KBM-7 (cell line): Measurements from ENCODE around the gene NYAP2.

Source experiments
- DNase-seq: peaks from one replicate; pipeline ENCODE4 v3.0.0-alpha.2; 2015
- in situ Hi-C: fragments of 300-500 bp; cut with MboI; formaldehyde crosslinking; loops from 2 replicates; pipeline ENCODE4 v1.14.3; 2020; ENCODE audit warnings: low sequenced_read_pairs, low pct_unique_long_range_greater_than_20kb, mixed read lengths

NYAP2 gene

GRCh38 chr2:225526760-225527390, 127.4 kb downstream of the NYAP2 start:
- no peak for DNase-seq
- in situ Hi-C loops: no loop called here

- no peak for DNase-seq
- in situ Hi-C loops: no loop called here
Measured at GRCh38 chr2:225531559-225531958, 132.0 kb downstream of the NYAP2 start.

- in situ Hi-C loops: no loop called here
- DNase-seq: no peak
Measured at GRCh38 chr2:225532096-225532495, 132.6 kb downstream of the NYAP2 start.

- DNase-seq: no peak
- in situ Hi-C loops: no loop called here
Measured at GRCh38 chr2:225534037-225534436, 134.5 kb downstream of the NYAP2 start.

- in situ Hi-C loops: no loop called here
- no peak for DNase-seq
Measured at GRCh38 chr2:225534697-225535096, 135.2 kb downstream of the NYAP2 start.

- in situ Hi-C loops: no loop called here
- DNase-seq: no peak
Measured at GRCh38 chr2:225536036-225536435, 136.5 kb downstream of the NYAP2 start.

GRCh38 chr2:225543626-225544025, 144.1 kb downstream of the NYAP2 start:
- DNase-seq: no peak
- in situ Hi-C loops: no loop called here

- in situ Hi-C loops: no loop called here
- DNase-seq: no peak
Measured at GRCh38 chr2:225556461-225556860, 157.0 kb downstream of the NYAP2 start.

GRCh38 chr2:225558399-225559071, 159.0 kb downstream of the NYAP2 start:
- DNase-seq: no peak
- in situ Hi-C loops: no loop called here

GRCh38 chr2:225559072-225559415, 159.5 kb downstream of the NYAP2 start:
- in situ Hi-C loops: no loop called here
- no peak for DNase-seq

- DNase-seq: no peak
- in situ Hi-C loops: no loop called here
Measured at GRCh38 chr2:225566798-225567197, 167.3 kb downstream of the NYAP2 start.

GRCh38 chr2:225569995-225570394, 170.5 kb downstream of the NYAP2 start:
- no peak for DNase-seq
- in situ Hi-C loops: no loop called here

- in situ Hi-C loops: no loop called here
- no peak for DNase-seq
Measured at GRCh38 chr2:225573603-225574002, 174.1 kb downstream of the NYAP2 start.

- no peak for DNase-seq
Measured at GRCh38 chr2:225574582-225575138, 175.2 kb downstream of the NYAP2 start.

GRCh38 chr2:225581135-225581534, 181.6 kb downstream of the NYAP2 start:
- DNase-seq: no peak
- in situ Hi-C loops: no loop called here

More at GRCh38 chr2:225574582-225575138, 175.2 kb downstream of the NYAP2 start:
- in situ Hi-C loops: no loop called here

- in situ Hi-C loops: no loop called here
- no peak for DNase-seq
Measured at GRCh38 chr2:225581906-225582305, 182.4 kb downstream of the NYAP2 start.

GRCh38 chr2:225582355-225583116, 183.0 kb downstream of the NYAP2 start:
- in situ Hi-C loops: no loop called here
- DNase-seq: no peak

- in situ Hi-C loops: no loop called here
- DNase-seq: no peak
Measured at GRCh38 chr2:225584796-225585195, 185.3 kb downstream of the NYAP2 start.

GRCh38 chr2:225590932-225591331, 191.4 kb downstream of the NYAP2 start:
- no peak for DNase-seq
- in situ Hi-C loops: no loop called here

- in situ Hi-C loops: no loop called here
- no peak for DNase-seq
Measured at GRCh38 chr2:225597911-225598310, 198.4 kb downstream of the NYAP2 start.
